Colonic mucosa (tissue), 4 donors: ENCODE measurements around the gene RANBP17. TPM values are rescaled to one million over a fixed set of nuclear protein-coding genes. Genes with fewer than 3 reads are reported as not detected.

Experiments
- DNase-seq: peaks from one replicate; pipeline ENCODE4 v3.0.0-alpha.2; 2020
- H3K27ac ChIP-seq: fragments of 200-600 bp; one replicate; pipeline ENCODE4 v1.8.0; 2021
- H3K27me3 ChIP-seq: fragments of 200-600 bp; one replicate; pipeline ENCODE4 v1.8.0; 2021
- H3K36me3 ChIP-seq: fragments of 200-600 bp; one replicate; pipeline ENCODE4 v1.8.0; 2021
- H3K4me1 ChIP-seq: fragments of 200-600 bp; one replicate; pipeline ENCODE4 v1.8.0; 2021; ENCODE audit warnings: mild to moderate bottlenecking
- H3K4me3 ChIP-seq: fragments of 200-600 bp; one replicate; pipeline ENCODE4 v1.8.0; 2021
- H3K9ac ChIP-seq, 2 donors: one replicate each; pipeline ENCODE4 v1.7.0; 2013; ENCODE audit warnings: control low read depth in 2 of 2, low read depth in 2 of 2, low read length in 2 of 2
- H3K9me3 ChIP-seq: fragments of 200-600 bp; one replicate; pipeline ENCODE4 v1.8.0; 2021
- intact Hi-C: fragments of 100-400 bp; cut with DNase I; formaldehyde crosslinking; loops from one replicate; pipeline ENCODE4 v1.14.1; 2022
- total RNA-seq, 2 donors: library from RNA; stranded (reverse); fragmentation: NEBNext Ultra II Directional in 1 of 2; extraction: Animal tissue kit (Norgen Biotek cat#: 25700) in 1 of 2; gene quantifications; one replicate each; pipeline ENCODE4 v1.2.1, GENCODE V29; 2021
- TF ChIP-seq, protein P1 (sequence below): fragments of 200-600 bp; IDR thresholded peaks from one replicate; pipeline ENCODE4 v1.8.0; 2022; ENCODE audit warnings: antibody characterized with exemption, mild to moderate bottlenecking
- donor health status: healthy.
- donor health status: DM: no; HTN: no; CAD: no.
- donor health status: DM: no; HTN: no; CAD: no.

The RANBP17 gene
- total RNA-seq, 2 donors from 2014 or later, result 7.9 to 9.4 TPM

DNA sequence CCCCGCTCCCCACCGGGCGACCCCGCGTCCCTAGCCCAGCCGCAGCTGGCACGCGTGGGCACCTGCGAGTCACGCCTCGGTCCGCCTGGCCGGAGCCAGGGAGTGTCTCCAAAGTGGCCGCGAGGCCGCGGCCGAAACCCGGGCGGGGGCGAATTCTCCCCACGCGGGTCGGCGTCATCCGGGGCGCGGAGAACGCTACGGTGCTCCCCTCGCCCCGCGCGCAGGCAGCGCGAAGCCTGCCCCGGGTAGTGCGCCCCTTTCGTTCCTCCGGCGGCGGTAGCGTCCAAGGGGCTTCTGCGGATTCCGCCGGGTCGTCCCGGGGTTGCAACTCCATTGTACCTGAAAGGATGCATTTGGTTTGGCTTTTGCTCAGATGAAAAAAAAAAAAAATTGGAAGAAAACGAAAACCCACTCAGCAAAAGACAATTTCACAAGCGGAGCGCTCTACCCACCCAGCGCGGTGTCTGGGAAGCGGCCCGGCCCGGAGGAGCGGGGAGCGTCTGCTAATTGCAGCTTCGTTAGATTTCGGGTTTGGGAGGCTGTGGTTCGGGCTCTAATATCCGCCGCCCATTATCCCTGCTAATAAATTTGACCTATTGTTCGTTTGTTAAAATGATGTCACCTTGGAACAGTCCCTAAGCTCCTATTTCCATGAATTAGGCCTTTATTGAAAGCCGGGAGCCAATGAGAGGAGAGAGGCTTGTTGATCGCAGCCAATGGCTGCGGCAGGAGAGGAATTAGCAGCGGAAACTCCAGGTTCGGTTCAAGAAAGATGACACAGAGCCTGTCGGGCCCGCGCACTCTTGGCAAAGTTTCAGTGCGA, 446.8 kb downstream of the RANBP17 start, which contains the start of gene TLX3:
TSS of gene TLX3 (plus strand) at position 796 of the 823 bp plus-strand sequence. CDS start 118 bp downstream, outside the sequence.
- Histone ChIP-seq H3K9ac (no peak within 1 kb of the TSS), H3K27me3 (peaks cover 76% of the 10 kb centered on the region), H3K9me3 (no peaks in the 10 kb centered on the region), H3K27ac (no peak within 1 kb of the TSS), H3K36me3 (no peaks in the 10 kb centered on the region), H3K4me1 (peaks cover 7% of the 10 kb centered on the region), H3K4me3 (peak within 1 kb of the TSS; percentile 13)
- DNase-seq, result no peak
- TF ChIP-seq, protein P1, sequence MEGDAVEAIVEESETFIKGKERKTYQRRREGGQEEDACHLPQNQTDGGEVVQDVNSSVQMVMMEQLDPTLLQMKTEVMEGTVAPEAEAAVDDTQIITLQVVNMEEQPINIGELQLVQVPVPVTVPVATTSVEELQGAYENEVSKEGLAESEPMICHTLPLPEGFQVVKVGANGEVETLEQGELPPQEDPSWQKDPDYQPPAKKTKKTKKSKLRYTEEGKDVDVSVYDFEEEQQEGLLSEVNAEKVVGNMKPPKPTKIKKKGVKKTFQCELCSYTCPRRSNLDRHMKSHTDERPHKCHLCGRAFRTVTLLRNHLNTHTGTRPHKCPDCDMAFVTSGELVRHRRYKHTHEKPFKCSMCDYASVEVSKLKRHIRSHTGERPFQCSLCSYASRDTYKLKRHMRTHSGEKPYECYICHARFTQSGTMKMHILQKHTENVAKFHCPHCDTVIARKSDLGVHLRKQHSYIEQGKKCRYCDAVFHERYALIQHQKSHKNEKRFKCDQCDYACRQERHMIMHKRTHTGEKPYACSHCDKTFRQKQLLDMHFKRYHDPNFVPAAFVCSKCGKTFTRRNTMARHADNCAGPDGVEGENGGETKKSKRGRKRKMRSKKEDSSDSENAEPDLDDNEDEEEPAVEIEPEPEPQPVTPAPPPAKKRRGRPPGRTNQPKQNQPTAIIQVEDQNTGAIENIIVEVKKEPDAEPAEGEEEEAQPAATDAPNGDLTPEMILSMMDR, result no peak
- intact Hi-C loops, result no loop called here

DNA sequence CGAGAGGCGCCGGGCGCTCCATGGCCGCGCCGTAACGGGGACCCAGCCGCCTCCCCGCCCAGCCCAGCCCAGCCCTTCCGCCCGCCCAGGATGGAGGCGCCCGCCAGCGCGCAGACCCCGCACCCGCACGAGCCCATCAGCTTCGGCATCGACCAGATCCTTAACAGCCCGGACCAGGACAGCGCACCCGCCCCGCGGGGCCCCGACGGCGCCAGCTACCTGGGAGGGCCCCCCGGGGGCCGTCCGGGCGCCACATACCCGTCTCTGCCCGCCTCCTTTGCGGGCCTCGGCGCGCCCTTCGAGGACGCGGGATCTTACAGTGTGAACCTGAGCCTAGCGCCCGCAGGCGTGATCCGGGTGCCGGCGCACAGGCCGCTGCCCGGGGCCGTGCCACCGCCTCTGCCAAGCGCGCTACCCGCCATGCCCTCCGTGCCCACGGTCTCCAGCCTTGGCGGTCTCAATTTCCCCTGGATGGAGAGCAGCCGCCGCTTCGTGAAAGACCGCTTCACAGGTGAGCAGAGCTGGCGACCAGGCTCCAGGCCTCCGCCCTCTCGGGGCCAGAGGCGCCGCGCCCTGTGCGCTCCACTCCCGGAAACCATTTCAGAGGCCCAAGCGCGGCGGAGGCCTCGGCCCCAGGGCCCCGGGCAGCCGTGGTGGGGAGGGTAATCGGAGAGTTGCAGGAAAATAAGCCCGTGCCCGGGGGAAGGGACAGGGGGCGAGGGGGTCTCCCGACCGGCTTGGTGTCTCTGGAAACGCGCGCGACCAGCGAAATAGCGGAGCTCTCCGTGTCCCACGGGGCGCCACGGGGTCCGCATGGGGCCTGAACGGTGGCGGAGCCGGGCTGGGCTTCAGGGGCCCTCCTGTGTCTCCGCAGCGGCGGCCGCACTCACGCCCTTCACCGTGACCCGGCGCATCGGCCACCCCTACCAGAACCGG, 447.7 kb downstream of the RANBP17 start:
- Histone ChIP-seq H3K9me3 (no peaks in the 10 kb centered on the region), H3K36me3 (no peaks in the 10 kb centered on the region), H3K9ac (no peak overlapping the region), H3K4me3 (peak overlapping the region; percentile 13), H3K4me1 (peaks cover 7% of the 10 kb centered on the region), H3K27me3 (peaks cover 85% of the 10 kb centered on the region), H3K27ac (no peak overlapping the region)
- intact Hi-C loops, result no loop called here
- TF ChIP-seq, protein P1, result no peak
- DNase-seq, result no peak

DNA sequence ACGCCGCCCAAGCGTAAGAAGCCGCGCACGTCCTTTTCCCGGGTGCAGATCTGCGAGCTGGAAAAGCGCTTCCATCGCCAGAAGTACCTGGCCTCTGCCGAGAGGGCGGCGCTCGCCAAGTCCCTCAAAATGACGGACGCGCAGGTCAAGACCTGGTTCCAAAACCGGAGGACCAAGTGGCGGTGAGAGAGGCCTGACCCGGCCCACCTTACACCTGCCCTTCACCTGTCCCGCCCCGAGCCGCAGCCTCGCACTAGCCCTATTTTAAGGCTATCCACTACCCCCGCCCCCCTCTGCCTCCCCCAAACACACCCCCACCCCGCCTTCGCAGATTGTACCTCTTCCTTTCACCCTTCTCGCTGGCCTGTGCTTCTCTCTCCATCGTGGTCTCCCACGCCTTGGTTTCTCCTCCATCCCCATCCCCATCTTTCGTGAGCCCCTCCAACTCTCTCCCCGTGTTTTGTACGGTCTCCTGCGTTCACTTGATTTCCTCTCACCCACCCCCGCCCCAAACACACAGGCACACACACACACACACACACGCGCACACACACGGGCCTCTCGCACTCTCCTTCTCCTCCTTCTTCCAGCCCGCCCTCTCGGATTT, 448.5 kb downstream of the RANBP17 start:
- intact Hi-C loops, result no loop called here
- TF ChIP-seq, protein P1, result peak; percentile 33
- no peaks in the 10 kb centered on the region for H3K36me3 ChIP-seq
- no peak overlapping the region for H3K9ac ChIP-seq
- no peaks in the 10 kb centered on the region for H3K9me3 ChIP-seq
- peak; percentile 43 for DNase-seq
- H3K4me1 ChIP-seq, result peaks cover 7% of the 10 kb centered on the region
- peaks cover 90% of the 10 kb centered on the region for H3K27me3 ChIP-seq
- no peak overlapping the region for H3K27ac ChIP-seq
- H3K4me3 ChIP-seq, result peak overlapping the region; percentile 13

DNA sequence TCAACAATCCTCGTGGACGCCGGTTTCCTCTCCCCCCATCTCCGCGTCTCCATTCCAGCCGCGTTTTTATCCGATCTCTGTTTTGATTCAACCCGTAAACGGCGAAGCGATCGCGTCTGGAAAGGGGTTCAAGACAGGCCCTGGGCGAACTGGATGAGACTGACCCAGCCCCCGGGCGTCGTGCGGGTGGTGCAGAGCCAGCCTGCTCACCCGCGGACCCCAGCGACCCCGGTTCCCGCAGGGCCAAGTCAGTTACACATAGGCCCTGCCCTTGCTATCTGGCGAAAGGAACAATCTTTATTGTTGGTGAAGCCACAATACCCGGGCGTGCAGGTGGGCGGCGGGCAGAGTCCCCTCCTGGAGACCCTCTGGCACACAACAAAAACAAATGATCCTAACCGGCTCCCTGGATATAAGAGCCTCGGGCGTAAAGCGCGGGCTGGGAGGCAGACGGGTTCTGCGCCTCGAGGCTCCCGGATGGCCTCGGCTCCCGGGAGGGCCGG, 449.1 kb downstream of the RANBP17 start:
- no peak overlapping the region for H3K9ac ChIP-seq
- TF ChIP-seq, protein P1, result no peak
- no peak for DNase-seq
- no peak overlapping the region for H3K4me3 ChIP-seq
- H3K9me3 ChIP-seq, result no peaks in the 10 kb centered on the region
- peaks cover 7% of the 10 kb centered on the region for H3K4me1 ChIP-seq
- no peak overlapping the region for H3K27ac ChIP-seq
- peaks cover 91% of the 10 kb centered on the region for H3K27me3 ChIP-seq
- H3K36me3 ChIP-seq, result no peaks in the 10 kb centered on the region
- intact Hi-C loops, result no loop called here
